Measurements from ENCODE around the gene GSTM4.

GRCh38 chr1:109661391-109661790 lies 5.5 kb downstream of the GSTM4 start:
- TF ChIP-seq CTCF (IDR thresholded peaks at IDR 0.05) (no peak), POLR2A (IDR thresholded peaks at IDR 0.05) (no peak)

All from body of pancreas (tissue), 4 donors.